Left forelimb (tissue), 1 donor: ENCODE results near the gene UBL4A.

ENCODE experiments used
- DNase-seq: peaks from one replicate; pipeline ENCODE4 v3.0.0-alpha.2; 2018; ENCODE audit warnings: low spot score

Gene UBL4A

DNA sequence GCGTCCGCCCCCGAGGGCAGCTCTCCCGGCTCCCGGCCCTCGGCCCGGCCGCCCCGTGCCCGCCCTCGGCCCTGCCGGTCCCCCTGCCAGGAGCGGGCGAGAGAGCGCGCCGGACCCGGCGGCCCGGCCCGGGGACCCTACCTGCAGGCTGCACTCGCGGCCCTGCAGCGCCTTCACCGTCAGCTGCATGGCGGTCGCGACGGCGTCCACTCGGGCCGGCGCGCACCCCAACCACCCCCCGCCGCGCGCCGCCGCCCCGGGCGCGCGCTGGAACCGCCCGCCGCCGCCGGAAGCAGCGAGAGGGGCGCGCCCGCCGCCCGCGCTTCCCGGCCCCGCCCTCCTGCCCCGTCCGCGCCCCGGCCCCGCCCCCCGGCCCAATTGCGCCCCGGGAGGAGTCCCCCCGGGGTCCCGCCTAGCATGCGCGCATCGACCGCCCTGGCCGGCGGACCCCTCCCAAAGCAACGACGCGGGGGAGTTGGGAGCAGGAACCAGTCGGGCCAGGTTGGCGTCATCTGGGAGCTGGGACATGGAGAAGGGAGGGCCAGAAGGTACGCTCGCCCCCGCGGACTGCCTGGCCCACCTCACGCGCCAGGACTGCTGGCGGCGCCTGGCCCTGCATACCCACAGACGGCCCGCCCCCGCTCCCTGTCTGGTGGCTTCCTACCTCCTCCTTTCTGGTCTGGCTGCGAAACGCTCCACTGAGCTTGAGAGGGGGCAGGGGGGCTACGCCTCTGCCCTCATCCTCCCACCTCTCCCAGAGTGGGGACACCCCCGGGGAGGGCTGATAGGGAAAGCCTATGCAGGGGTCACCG is at the start of gene UBL4A:
UBL4A (minus strand) TSS at position 220 of the 812 bp plus-strand sequence; CDS start at position 189, 31 bp downstream.
- DNase-seq = peak; percentile 72

GRCh38 chrX:154535892-154536291 is 49.5 kb upstream of the UBL4A start:
- no peak for DNase-seq

DNA sequence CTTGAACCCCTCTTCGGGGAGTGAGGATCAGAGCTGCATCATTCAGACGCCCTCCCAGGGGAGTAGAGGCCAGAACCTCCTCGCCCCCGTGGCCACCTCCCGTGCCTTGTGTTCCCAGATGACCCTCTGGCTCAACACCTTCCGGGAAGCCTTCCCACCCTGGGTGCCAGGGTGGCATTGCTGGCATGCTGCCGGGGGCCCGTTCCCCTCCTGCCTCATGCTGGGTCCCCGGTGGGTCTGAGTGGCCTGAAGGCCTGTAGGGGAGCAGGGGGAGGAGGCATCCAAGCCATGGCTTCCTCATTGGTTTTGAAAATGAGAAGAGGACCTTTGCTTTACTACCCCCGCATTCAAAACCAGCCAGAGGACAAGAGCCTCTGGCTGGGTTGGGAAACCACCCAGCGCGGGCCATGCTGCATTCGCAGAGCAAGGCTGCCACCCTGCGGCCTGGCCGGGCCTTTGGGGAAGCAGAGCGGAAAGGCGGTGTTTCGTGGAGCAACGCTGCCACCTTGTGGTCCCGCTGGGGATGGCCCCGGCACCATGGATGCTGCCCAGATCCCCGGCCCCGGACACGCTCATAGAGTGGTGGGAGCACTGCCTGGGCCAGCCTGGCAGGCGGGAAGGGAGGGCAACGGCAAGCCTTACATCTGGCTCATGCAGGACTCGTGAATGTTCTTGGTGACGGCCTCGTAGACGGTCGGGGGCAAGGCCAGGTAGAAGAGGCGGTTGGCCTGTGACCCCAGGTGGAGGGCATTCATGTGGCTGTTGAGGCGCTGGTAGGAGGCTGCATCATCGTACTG is 48.3 kb upstream of the UBL4A start:
- peak; percentile 87 for DNase-seq

- no peak for DNase-seq
Measured at GRCh38 chrX:154532690-154533089, 46.3 kb upstream of the UBL4A start.

DNA sequence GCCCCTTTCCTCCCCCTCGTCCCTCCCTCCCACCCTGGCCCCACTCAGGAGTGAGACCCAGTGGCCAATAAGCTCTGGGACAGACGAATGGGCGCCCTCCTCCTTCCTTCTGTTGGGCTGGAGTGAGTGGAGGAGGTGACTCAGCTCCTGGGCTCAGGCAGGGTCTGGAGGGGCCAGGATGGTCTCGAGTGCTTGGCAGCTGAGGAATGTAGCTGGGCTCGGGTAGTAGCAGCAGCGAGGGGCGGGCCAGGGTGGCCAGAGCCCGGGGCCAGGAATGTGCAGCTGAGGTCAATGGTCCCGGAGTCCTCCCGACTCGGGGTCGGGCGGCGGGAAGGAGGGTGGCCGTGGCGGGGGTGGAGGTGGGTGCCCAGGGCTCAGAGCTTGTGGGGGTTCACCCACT is 45.2 kb upstream of the UBL4A start:
- DNase-seq = no peak

DNA sequence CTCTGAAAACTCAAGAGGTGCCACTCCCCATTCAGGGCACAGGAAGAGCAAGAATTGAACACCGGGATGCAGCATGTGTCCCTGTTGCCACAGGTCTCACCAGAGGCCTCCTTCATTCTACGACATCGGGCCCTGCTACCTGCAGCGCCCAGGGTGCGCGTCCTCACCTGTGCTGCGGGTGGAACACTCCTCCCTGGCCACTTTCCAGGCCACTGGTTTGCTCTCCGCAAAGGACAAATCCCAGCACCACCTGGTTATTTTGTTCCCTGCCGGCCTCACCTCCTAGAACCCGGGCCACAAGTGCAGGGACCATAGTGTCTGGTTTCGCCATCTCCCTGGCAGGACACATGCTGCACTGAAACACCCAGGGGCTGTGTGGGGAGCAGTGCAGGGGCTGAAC is 43.9 kb upstream of the UBL4A start:
- no peak for DNase-seq

GRCh38 chrX:154529206-154529612 is 42.8 kb upstream of the UBL4A start:
- DNase-seq = no peak

GRCh38 chrX:154526901-154527675 is 40.7 kb upstream of the UBL4A start:
- peak; percentile 87 for DNase-seq

DNA sequence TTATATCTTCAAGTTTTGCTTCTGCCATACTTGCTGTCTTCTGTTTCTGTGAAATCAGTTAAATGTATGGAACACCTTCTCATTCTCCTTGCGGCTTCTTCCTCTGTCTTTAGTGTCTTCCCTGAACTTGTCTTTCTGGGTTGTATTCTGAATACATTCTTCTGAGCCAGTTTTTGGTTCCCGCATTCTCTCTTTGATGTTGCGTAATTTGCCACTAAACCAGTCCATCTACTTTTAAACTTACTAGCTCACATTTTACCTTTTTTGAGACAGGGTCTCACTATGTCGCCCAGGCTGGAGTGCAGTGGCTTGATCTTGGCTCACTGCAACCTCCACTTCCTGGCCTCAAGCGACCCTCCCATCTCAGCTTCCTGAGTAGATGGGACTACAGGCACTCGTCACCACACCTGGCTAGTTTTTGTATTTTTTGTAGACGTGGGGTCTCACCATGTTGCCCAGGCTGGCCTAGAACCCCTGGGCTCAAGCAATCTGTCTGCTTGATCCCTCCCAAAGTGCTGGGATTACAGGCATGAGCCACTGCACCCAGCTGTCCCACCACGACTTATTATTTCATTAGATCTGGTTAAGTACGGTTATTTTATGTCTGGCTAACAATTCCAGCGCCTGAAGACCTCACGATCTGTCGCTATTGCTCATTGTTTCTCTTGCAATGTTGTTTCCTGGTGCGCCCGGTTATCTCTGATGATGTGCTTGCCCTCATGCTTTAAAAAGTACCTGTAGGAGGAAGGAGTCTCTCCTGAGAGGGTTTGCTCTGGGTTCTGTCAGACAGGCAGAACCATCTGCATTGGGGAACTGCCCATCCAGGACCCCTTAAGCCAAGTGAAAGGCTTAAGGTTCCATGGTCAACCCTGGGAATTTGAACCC is 39.4 kb upstream of the UBL4A start:
- no peak for DNase-seq

GRCh38 chrX:154519389-154519788 is 33.0 kb upstream of the UBL4A start:
- no peak for DNase-seq

DNA sequence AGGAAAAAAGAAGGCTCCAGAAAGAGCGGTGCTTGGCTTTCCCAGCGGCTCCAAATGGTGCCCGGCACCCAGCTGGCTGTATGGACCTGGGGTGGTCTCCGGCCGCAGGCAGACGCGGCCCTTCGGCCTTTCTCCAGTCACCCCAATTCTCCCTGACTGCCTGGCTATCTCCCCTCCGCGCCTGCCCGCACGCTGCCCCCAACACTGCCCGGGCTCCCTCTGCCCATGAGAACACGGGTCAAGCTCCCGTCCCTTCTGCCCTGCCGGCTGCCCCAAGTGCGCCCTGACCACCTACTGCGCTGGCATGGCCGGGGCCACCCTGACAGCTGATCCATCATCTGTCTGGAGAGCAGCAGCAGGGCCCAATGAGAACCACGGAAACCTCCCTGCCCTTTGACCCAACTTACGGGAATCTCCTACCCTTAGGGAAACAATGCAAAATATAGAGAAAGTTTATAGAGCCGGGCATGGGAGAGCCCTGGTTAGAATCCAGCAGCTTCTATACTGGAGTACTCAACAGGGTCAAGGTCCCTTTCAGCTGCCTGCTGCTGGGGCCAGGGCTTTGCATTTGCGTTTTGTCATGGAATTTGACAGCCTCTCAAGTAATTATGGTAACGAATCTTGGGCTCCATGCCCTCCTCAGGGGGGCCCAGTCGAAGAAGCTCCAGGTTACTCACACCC is 30.8 kb upstream of the UBL4A start:
- no peak for DNase-seq

DNA sequence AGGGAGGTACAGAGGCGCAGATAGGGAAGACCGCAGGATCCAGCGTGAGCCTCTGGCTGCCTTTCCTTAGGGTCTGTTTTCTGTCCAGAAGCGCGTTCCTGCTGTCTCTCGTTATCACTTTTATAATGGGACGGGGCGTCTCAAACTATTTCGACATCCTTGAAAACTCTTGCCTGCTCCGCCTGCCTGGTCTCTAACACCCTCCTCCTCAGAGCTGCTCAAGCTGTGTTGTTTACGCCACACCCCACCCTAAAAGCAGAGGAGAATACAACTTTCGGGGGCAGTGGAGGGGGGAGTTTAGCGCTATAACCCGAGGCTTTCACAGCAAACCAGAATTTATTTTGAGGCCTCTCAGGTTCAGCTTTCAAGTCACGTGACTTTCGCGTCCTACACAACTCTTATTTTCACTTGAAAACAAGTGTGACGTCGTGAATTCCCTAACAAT is 30.3 kb upstream of the UBL4A start:
- no peak for DNase-seq

- DNase-seq = peak; percentile 94
Measured at GRCh38 chrX:154515966-154516655, 29.7 kb upstream of the UBL4A start, which contains the start of gene FAM3A. Gene FAM3A (minus strand): TSS chrX:154516232. CDS start chrX:154515772, 460 bp downstream.

- DNase-seq = no peak
Measured at GRCh38 chrX:154515090-154515965, 28.9 kb upstream of the UBL4A start.

DNA sequence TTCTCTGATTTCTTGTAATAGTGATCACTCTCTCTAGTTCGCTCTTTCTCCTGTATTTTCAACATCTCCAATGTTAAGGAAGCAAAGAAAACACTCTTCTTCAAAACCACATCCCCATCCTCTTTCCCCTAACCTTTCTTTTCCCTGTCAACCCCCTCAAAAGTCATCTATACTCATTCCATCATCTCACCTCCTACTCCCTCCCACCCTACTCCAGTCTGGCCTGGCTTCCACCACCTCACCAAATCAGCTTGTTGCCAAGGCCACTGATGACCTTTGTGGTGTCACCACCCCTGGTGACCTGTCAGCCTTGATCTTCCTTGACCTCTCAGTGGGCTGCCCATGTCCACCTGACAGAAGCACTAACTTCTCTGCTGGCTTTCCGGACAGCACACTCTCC is 27.3 kb upstream of the UBL4A start:
- DNase-seq = no peak

- no peak for DNase-seq
Measured at GRCh38 chrX:154512879-154513553, 26.6 kb upstream of the UBL4A start.

GRCh38 chrX:154511761-154512160 is 25.3 kb upstream of the UBL4A start:
- DNase-seq = no peak

DNA sequence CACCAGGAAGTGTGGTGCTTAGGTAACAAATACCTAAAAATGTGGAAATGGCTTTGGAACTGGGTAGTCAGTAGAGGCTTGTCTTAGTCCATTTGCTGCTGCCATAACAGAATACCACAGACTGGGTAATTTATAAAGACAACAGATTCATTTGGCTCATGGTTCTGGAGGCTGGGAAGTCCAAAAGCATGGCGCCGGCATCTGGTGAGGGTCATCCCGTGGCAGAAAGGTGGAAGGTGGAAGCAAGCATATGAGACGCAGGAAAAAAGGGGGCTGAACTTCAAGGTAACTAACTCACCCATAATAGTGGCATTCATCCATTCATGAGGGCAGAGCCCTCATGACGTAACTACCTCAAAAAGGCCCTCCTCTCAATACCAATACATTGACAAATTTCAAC is 23.0 kb upstream of the UBL4A start:
- no peak for DNase-seq

DNA sequence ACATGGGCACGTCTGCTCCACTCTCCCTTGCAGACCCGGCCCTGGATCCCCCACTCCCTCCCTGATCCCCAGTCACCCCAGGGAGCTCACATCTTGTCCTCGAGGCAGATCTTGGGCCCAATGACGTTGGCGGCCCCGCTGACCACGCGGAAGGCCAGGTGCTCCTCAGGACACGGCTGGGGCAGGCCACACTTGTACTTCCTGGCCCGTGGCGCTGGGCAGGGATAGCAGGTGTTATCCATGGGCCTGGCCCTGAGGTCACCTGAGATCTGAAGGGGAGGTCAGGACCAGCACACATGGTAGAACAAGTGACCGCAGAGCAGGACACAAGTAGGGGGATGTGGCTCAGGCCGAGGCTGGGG is 21.9 kb upstream of the UBL4A start:
- DNase-seq = no peak
